ENCODE results near the gene CSMD2.

DNA sequence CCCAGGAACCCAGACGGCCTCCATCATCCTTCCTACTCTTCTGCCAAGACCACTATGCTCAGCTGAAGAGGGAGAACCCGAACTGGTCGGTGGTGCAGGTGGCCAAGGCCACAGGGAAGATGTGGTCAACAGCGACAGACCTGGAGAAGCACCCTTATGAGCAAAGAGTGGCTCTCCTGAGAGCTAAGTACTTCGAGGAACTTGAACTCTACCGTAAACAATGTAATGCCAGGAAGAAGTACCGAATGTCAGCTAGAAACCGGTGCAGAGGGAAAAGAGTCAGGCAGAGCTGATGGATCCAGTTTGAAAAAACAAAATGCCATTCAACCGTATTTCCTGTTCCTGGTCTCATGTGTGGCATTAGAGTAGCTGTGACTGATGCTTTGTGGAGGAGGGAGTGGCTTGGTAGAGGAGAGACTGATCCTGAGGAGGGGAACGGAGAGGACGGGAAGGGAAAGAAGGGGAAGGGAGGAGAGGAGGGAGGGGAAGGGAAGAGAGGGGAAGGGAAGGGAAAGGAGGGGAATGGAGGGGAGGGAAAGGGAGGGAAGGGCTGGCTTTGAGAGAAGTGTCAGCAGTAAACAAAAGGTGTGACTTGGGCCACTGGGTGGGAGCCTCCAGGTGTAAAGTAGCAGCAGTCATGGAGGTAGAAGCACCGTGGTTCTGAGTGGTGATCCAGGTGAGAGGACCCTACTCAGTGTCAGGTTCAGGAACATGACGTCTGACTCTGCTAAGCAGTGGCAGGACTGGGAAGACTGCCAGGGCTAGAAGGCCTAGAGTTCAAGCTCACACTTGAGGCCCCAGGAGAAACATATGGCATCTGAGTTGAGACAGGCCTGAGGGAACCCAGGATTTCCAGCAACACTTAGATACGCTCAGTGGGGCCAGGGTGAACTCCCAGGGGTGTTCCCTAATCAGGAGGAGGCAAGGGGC is 300.3 kb downstream of the CSMD2 start:
- TF ChIP-seq, protein P1, sequence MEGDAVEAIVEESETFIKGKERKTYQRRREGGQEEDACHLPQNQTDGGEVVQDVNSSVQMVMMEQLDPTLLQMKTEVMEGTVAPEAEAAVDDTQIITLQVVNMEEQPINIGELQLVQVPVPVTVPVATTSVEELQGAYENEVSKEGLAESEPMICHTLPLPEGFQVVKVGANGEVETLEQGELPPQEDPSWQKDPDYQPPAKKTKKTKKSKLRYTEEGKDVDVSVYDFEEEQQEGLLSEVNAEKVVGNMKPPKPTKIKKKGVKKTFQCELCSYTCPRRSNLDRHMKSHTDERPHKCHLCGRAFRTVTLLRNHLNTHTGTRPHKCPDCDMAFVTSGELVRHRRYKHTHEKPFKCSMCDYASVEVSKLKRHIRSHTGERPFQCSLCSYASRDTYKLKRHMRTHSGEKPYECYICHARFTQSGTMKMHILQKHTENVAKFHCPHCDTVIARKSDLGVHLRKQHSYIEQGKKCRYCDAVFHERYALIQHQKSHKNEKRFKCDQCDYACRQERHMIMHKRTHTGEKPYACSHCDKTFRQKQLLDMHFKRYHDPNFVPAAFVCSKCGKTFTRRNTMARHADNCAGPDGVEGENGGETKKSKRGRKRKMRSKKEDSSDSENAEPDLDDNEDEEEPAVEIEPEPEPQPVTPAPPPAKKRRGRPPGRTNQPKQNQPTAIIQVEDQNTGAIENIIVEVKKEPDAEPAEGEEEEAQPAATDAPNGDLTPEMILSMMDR (IDR thresholded peaks at IDR 0.05): no peak
- no peak for TF ChIP-seq EZH2 (IDR thresholded peaks at IDR 0.05)

Measured in neural progenitor cell (in vitro differentiated cells).